Right hindlimb (tissue), 1 donor: ENCODE measurements around the gene PPP1R15B.
"Not testable (repeated sequence)": the region's sequence is repeated elsewhere in the genome, so short reads cannot be mapped to it uniquely, and the experiment has no call there.

ENCODE experiments used
- DNase-seq: peaks from one replicate; pipeline ENCODE4 v3.0.0-alpha.2; 2018

PPP1R15B gene

GRCh38 chr1:204443260-204443619 is 31.6 kb upstream of the PPP1R15B start:
- DNase-seq: no peak

GRCh38 chr1:204442376-204443259 is 31.0 kb upstream of the PPP1R15B start:
- no peak for DNase-seq

GRCh38 chr1:204441558-204441957 is 29.9 kb upstream of the PPP1R15B start:
- no peak for DNase-seq

- DNase-seq: no peak
Measured at GRCh38 chr1:204439621-204440375, 28.2 kb upstream of the PPP1R15B start.

GRCh38 chr1:204438628-204439027 is 27.0 kb upstream of the PPP1R15B start:
- no peak for DNase-seq

- DNase-seq: no peak
Measured at GRCh38 chr1:204437796-204438570, 26.4 kb upstream of the PPP1R15B start.

GRCh38 chr1:204435872-204436271 is 24.3 kb upstream of the PPP1R15B start:
- DNase-seq: no peak

GRCh38 chr1:204435381-204435831 is 23.8 kb upstream of the PPP1R15B start:
- DNase-seq: no peak

- no peak for DNase-seq
Measured at GRCh38 chr1:204434116-204434755, 22.6 kb upstream of the PPP1R15B start.

- DNase-seq: no peak
Measured at GRCh38 chr1:204432708-204433107, 21.1 kb upstream of the PPP1R15B start.

GRCh38 chr1:204431310-204432184 is 19.9 kb upstream of the PPP1R15B start:
- DNase-seq: peak; percentile 81

GRCh38 chr1:204429746-204430145 is 18.1 kb upstream of the PPP1R15B start:
- no peak for DNase-seq

- no peak for DNase-seq
Measured at GRCh38 chr1:204426971-204427701, 15.5 kb upstream of the PPP1R15B start.

GRCh38 chr1:204426474-204426873 is 14.9 kb upstream of the PPP1R15B start:
- DNase-seq: no peak

- DNase-seq: no peak
Measured at GRCh38 chr1:204426035-204426436, 14.4 kb upstream of the PPP1R15B start.

- no peak for DNase-seq
Measured at GRCh38 chr1:204424621-204425020, 13.0 kb upstream of the PPP1R15B start.

- not testable (repeated sequence) for DNase-seq
Measured at GRCh38 chr1:204422061-204422705, 10.6 kb upstream of the PPP1R15B start.

GRCh38 chr1:204421441-204421840 is 9.8 kb upstream of the PPP1R15B start:
- DNase-seq: no peak

- no peak for DNase-seq
Measured at GRCh38 chr1:204420039-204421004, 8.7 kb upstream of the PPP1R15B start.
